HG03342 (cell line): ENCODE results near the gene RRAS2.
"Not testable (repeated sequence)": the region's sequence is repeated elsewhere in the genome, so short reads cannot be mapped to it uniquely, and the experiment has no call there.

Source experiments
- ATAC-seq: cut with Tn5 transposase; IDR thresholded peaks from one replicate; pipeline ENCODE4 v1.9.1; 2021; ENCODE audit warnings: mild to moderate bottlenecking, moderate library complexity; ENCODE audit not compliant: unreplicated experiment

RRAS2 gene

DNA sequence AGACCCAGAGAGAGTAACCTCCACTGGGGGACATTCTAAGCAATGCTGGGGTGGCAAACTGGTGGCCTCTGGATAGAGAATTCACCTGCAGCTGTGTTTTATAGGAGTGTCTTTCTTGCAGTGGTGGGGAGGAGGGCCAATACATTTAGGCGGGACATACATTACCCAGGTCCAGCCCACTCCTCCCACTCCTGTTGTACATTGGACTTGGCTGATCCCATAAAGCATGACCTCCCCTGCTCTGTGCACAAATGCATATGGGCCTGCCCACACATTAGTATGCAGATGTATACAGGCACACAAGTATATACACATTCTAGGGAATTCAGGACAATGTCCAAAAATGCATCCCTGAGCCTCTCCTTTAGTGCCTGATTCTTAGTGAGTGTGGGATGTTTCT, 99.1 kb downstream of the RRAS2 start:
- no peak for ATAC-seq

DNA sequence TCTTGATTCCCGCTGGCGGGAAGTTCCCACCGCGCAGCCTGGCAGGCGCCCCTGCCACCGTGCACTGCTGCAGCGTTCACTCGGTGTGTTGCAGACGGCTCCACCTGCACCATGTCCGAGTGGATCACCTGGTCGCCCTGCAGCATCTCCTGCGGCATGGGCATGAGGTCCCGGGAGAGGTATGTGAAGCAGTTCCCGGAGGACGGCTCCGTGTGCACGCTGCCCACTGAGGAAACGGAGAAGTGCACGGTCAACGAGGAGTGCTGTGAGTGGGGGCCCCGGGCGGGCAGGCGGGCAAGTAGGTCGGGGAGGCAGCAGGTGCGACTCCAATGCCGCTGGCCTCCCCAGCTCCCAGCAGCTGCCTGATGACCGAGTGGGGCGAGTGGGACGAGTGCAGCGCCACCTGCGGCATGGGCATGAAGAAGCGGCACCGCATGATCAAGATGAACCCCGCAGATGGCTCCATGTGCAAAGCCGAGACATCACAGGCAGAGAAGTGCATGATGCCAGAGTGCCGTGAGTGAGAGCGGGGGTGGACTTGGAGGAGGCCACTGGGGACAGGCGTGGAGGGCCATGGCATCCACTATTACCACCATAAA, 99.7 kb downstream of the RRAS2 start:
- ATAC-seq: no peak

DNA sequence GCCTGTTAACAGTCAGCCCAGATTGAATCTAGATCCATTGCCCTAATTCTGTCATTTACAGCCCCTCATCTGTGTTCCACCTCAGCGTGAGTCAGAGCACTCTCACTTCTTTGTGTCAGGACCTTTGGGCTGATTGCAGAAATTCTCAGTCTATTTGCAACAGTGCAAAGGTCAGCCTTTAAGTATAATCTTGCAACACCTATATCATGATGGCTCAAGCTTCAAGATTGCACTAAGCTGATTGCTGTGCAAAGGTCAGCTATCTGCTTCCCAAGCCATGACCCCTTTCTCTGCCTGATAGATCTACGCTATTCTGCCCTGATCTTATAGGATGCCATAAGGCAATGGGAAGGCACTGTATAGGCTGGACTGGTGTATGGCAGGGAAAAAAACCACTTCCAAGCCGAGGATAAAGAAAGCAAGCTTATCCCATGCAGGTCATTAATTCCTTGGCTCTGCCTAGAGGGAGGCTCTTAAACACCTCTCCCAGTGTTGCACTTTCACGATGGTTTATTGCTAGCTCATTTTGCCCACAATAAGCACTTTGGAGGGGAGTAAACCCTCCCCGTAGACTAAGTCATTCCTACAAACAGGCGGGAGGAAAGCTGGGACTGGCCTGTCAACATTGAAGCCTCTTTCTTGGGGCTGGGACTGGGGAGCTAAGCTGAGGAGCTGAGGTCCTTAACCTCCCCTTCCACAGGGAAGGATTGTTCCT, 100.6 kb downstream of the RRAS2 start:
- no peak for ATAC-seq

DNA sequence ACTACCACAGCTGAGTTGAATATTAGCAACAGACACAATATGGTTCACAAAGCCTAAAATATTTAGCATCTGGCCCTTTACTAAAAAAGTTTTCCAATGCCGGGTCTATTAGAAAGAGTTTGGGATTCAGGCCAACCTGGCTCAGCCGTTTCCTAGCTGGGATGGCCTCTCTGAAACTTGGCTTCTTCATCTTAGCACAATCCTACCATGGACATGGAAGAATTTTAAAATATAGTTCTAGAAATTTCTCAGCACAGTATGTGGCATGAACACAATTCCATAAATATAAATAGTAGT, 103.8 kb downstream of the RRAS2 start:
- ATAC-seq: no peak

DNA sequence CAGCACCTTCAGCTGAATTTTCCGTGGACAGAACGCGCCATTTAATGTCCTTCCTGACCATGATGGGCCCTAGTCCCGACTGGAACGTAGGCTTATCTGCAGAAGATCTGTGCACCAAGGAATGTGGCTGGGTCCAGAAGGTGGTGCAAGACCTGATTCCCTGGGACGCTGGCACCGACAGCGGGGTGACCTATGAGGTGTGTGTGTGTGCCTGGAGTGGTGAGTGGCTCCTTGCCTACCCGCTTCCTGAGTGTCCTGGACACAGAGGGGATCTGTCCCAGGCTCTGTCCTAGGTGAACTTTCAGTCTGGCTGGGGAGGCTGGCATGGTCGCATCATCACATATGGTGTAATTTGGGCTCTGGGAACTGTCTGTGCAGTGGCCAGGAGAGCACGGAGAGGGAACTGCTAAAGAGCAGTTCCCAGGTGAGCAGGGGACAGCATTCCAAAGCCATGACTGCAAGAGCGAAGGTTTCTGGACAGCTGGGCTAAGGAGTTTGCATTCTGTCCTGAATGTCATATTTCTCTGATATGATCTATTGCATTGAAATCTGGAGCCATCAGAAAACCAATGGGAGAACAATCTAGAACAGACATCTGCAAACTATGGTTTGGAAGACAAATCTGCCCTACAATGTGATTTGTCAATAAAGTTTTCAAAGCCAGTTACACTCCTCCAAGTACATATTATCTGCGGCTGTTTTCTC, 104.3 kb downstream of the RRAS2 start:
- ATAC-seq: no peak

DNA sequence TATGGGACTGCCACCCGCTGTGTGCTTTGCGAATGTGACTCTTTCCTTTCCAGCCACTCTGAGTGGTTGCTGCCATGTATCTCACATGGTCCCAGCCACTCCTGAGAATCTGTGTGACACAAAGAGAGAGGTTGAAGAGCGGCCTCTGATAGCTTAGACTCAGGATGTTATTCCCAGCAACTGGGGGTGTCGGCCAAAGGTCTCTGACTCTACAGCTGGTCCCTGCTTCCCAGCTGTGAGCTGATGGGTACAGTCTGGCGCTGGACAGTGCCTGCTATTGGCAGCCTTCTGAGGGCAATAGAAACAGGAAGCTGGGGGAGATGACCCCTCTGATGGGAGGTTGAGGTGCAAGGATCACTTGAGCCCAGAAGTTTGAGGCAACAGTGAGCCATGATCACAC, 105.1 kb downstream of the RRAS2 start:
- ATAC-seq: no peak

DNA sequence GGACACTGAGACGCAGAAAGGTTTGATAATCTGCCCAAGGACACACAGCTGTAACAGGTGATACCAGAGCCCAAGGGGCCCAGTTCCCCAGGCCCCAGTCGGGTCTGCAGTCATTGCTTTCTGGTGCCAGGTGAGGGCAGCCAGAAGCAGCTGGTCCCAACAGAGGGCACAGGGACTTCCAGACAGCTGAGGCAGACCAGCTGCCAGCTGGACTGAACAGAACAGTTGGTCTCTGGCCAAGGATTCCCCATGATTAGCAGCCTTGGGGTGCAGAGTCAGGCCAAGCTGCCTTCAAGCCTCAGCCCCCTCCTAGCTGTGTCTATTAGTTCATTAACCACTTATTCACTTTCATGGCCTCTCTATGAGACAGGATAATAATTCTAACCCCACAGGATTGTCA, 105.6 kb downstream of the RRAS2 start:
- ATAC-seq: no peak

DNA sequence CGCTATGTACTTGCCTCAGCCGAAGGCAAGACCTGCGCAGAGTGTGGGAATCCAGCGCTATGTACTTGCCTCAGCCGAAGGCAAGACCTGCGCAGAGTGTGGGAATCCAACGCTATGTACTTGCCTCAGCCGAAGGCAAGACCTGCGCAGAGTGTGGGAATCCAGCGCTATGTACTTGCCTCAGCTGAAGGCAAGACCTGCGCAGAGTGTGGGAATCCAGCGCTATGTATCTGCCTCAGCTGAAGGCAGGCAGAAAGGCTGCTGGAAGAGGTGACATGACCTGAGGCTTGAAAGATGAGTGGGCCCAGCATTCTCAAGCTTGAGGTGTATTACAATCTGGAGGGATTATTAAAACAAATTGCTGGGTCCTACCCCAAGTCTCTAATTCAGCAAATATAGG, 106.5 kb downstream of the RRAS2 start:
- not testable (repeated sequence) for ATAC-seq

DNA sequence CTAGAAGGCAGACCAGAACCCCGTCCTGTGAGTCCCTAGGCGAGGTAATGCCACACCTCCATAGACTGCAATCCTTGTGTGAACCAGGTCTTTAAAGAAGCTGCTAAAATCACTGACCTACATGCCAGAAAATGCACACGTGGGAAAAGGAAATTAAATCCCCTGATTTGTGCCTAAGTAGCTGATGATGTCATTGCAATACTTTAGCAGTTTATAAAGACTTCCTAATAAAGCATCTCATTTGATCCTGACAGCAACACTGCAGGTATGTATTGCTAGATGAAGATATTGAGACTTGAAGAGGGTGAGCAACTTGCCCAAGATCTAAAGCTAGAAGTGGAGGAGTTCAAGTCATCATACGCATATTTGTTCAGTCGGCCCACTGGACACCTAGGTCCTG, 107.2 kb downstream of the RRAS2 start:
- no peak for ATAC-seq

DNA sequence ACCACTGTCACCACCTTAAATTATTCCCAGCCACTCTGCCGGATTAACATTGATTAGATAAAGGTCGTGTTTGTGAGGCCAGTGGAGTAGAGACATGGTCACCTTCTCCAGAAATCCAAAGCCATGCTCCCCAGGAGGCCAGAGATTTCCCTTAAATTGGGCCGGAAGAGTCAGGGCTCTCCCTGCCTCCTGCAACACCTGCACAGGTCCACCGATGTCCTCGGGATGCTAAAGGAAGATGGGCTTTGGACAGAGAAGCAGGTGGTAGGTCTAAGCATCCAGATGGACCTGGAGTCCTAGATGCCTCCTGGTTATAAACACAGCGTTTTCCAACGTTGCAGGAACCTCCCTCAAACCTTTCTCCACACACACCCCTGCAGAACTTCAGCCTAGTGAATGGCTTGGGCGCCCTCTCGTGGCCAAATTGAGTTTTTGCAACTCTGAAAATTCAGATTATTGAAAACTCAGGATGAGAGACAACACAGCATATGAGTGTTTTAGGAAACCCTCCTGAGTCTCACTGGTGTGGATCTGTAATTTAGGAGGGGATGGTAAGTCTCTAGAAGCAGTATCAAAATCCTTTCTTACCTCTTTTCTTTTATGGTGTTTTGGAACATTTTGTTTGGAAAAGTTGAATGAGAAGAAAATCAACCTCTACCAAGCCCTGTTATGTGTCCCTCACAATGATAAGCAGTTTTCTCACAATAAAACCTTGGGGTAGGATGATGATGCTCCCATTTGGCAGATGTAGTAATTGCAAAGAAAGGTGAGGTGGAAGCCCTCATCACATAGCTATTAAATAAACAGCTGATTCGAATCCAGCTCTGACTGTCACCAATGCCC, 109.6 kb downstream of the RRAS2 start:
- no peak for ATAC-seq

DNA sequence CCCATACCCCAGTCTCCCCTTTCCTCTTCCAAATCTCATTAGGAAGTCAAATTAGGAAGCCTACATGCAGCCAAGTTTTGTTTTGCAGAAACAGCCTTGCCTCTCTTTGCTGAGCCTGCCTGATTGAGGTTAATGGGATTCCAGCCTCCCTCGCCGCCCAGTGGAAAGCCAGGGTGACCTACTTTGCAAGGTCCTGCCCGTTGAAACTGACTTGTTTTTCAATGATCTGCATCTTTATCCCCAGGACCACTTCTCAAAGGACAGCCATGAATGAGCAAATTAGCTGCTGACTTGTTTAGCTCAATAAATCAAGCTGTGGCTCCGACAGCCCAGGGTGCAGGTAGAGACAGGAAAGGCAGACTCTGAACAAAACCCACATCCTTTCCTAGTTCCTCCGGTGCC, 110.4 kb downstream of the RRAS2 start:
- ATAC-seq: no peak

DNA sequence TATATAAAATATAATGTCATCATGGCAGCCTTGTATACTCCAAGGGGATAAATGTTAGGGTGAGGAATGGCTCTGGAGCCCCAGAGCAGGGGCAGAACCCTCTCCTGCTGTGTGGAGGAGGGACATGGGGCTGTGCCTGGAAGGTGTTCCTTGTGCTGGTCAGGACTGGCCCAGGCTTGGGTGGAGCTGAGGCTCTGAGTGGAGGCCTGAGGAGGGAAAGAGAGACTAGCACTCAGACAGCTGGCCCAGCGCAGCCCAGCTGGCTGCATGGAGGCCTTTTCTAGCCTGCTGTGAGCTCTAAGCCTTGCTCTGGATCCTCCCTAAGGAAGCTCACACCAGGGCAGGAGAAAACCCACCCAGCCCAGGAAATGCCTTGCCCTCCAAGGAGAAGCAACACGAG, 113.5 kb downstream of the RRAS2 start:
- no peak for ATAC-seq

DNA sequence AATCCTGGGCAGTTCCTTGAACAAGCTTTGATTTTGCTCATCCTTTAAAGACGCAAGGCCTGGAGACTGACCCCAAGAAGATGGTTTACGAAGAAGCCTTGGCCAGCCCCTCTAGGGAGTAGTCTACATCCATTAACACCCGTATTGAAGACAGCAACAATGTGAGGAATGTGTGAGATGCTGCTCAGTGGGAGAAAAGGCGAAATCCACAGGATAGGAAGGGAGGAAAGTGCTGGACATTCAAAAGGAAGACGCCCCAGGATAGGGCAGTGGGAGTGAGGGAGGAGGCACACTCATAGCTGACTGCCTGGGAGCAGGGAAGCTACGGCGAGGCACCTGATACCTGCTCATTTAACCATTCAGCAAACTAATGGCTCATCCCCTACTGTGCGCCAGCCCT, 114.1 kb downstream of the RRAS2 start:
- ATAC-seq: no peak

DNA sequence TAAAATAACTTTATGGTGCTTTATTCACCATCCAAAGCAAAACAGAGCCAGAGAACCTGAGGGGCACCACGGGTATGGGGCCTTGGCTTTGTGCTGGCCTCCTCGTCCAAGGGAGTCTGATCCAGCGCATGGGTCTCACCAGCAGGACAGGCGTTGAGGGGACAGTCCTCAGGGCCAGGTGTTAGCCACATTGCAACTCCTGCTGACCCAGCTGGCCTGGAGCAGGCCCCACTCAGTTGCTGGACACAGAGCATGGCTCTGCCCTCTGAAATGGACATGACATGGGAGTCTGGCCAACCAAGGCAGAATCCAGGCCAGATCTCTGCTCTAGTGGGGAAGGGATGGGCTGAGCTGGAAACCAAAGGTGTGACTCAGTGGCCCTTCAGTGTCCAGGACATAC, 116.2 kb downstream of the RRAS2 start:
- no peak for ATAC-seq

DNA sequence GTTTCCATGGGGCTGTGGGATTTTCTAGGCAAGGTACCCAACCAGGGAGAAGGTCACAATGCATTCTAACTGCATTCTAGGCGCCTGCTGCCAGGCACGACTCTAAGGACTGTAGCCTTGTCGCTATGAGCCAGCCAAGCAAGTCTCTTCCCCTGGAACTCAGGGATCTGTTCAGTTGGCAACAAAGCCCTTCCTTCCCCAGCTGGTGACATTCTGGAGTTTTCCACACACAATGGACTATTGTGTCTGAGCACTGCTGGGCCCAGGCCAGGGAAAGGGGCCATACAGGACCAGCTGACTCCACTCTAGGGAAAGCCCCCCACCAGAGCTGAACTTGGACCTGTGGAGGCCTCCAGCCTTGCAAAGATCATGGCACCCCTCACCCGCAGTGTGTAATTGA, 116.8 kb downstream of the RRAS2 start:
- no peak for ATAC-seq

DNA sequence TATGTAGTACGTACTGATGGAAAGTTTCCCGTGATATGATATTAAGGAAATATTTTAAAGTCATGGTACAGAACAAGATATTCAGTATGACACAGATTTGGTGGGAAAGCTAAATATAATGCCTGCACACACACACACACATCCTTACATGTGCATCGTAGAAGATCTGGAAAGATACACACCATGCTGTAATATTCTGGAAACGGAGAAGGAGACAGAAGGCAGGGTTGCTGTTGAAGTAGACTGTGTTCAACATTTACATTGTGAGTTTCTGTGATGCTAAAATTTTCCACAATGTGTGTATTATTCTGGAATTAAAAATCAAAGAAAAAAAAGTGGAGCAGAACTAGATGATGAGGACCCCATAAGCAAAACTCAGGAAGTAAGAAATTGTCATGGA, 118.0 kb downstream of the RRAS2 start:
- no peak for ATAC-seq

DNA sequence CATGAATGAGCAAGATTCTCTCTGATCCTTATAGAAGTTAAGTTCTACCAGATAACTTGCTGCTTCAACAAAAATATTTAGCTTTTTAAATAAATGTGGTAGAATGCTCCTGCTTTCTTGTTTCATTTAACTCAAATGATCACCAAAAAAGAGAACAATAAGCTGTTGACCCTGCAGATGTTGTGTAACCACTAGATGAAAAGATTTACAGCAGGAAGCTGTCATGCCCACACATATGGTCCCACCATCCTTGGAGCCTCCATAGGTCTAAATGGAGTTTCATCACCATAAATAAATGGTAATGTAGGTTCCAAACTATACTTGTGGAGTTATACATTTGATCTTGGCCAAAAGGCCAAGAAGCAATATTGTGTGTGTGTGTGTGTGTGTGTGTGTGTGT, 118.8 kb downstream of the RRAS2 start:
- ATAC-seq: no peak

DNA sequence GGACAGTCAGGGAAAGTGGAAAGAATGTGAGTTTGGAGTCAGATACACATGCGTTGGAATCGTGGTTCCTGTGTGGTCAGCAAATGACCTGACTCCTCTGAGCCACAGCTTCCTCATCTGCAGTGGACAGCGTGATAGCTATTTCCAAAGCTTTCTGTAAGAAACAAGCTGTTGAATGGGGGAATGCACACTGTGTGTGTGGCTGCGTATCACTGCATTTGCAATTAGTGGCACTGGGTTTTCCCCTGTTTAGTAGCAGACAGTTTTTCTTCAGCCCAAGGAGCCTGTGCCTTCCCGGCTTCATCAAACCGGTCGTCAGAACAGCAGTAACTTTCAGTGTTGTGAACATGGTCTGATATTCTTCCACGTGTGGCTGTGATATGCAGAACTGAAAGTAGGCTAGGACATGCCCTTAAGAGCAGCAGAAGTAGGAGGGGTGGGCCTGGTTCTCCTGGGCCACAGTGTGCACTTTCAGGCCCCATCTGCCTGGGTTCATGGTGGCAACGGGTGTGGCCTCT, 121.5 kb downstream of the RRAS2 start:
- peak; percentile 98 for ATAC-seq

DNA sequence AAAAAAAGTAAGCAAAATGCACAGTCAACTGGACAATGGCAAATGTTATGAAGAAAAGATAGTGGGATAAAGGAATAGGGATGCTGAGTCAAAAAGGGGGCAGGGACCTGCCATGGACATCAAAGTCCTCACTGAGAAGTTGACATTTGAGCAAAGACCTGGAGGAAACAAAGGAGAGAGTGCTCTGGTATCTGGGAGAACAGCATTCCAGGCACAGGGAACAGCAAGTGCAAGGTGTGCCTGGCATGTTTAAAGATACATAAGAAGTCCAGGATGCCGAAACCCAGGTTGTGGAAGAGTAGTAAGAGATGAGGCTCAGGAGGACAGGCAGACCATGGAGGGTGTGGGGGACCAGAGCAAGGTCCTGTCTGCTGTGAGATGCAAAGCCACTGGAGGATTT, 123.3 kb downstream of the RRAS2 start:
- ATAC-seq: no peak

DNA sequence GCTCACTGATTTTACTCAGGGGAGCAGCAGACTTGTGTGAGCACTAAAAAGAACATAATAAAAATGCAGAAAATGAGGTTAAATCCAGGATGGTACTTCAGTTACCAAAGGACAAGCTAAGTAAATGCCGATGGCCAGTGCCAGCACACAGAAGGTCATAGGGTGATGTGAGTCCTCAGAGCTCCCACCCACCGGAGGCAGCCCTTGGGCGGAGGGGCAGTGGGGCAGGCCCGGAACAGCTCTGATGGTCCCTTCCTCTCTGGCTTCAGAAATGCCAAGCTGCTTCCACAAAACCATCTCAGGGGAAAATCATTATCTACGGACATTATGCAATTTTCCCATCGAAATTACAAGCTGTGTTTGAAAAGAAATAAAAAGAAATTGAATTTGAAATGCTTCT, 124.5 kb downstream of the RRAS2 start:
- ATAC-seq: no peak

DNA sequence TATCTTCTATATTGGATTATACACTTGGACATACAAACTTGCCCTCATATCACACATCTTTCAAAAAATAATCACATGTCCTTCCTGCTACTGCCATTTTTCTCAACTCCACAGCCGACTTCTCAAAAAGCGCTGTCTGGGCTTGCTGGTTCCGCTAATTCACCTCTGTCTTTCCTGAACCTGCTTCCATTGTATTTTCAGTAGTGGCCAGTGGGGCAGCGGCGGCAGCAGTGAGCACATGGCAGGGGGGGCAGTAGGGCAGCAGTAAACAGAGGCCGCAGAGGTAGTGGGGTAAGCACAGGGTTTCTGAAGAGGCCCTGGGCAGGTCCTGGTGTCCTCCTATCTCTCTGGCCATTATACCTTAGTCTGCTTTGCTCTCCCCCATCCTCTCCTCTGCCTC, 126.3 kb downstream of the RRAS2 start:
- ATAC-seq: no peak

DNA sequence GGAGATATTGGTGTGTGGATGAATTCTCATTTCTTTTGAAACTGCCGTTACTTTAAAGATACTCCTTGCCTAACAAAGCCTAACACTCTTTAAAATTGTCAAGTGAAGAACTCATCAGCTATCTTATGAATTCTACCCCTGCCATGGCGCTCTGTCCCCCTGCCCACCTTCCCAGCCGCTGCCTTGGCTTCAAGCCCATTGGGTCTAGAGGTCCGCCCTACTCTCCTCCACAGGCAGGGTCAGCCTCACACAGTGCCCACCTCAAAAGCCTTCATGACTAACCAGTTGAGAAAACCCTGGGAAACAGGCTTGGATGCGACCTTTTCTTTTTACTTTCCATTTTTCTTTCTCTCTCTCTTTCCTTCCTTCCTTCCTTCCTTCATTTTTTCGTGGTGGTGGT, 128.6 kb downstream of the RRAS2 start:
- no peak for ATAC-seq
